Lung microvascular endothelial cell (primary cell): ENCODE measurements around the gene GATA3. TPM values are rescaled to one million over a fixed set of nuclear protein-coding genes. Genes with fewer than 3 reads are reported as not detected.
A peak's percentile ranks its signal among the peaks of the same experiment; 100 is the strongest.

ENCODE experiments used
- DNase-seq, 2 donors: peaks; one replicate each; pipeline versions ENCODE4 v3.0.0 to v3.0.0-alpha.2; 2010; ENCODE audit warnings: low read depth in 2 of 2
- total RNA-seq: library from RNA; depleted of rRNA; stranded (reverse); fragments of >200 nt; gene quantifications from 2 replicates; pipeline ENCODE4 v1.2.1, GENCODE V29; 2014

Gene GATA3
- total RNA-seq, 1 donor from 2014 or later: under 0.01 TPM

DNA sequence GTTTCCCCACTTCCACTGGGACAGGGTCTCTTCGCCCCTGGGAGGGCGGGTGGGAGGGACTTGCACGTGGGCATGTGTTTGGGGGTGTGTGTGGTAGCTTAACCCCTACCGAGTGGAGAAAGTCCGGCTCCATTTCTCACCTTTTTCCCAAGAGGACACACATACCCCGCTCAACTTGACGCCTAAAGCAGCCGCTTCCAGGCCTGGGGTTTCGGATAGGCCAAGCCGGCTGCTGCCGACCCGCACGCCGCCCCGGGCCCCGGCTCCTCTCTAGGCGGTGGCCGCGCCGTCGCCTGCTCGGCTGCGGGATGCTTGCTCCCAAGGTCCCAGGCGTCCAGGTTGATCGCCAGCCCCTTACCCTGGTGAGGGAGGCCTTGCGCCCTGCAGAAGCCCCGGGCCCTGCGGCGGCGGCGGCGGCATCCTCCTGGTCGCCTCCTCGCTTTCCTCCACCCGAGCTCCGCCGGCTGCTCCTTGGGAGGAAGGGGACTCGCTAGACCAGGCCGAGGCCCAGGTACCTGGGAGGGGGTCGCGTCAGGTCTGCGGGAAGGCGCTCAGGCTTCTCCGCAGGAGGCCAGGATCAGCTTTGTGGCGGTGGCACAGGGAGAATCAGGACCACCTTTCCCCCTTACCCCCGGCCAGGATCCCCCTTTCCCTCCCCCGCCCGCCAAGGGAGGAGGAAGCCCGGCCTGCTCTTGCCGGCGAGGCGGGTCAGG is 3.2 kb upstream of the GATA3 start:
- no peak for DNase-seq

DNA sequence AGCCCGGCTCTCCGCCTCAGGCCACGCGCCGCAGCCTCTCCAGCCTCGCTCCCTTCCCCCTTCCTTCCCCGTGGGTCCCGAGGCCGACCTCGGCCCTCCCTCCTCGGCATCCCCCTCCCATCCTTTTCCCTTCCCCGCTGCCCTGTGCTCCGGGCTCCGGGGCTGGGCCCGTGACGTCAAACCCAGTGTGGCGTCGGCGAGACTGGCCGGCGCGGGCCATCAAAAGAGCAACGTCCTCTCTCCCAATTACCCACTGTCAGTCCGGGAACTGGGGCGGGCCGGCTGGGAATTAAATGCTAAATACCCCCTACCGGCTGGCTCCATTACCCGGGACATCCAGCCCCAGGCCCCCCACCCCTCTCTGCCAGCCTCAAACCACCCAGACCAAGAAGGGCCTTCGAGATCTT is 2.6 kb upstream of the GATA3 start:
- DNase-seq: peak in 1 of 2 donors; percentile 35

DNA sequence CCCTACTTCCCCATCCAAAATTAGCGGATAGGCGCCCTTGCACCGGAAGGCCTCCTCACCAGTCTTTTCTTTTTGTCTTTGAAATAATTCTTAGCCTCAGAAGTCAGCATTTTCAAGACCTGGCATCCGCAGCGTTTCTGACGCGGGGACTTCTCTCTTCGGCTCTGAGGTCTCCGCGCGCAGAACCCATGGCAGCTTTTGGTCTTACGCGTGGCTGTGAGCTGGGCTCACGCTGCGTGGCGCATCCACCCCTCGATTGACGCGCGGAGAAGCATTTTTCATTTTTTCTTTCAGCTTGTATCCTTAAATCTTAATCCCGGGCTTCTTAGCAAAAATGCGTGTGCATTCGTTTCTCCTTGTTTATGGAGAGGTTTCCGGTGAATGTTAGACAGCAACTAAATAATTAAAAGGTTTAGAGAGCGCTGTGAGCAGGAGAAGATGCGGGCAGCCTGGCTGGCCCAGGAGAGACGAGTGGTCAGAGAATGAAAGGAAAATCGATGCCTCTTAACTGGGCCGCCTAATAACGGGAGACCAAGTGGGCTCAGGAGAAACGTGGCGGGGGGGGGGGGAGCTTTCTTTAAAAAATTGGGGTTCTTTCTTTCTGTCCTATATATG is 2.0 kb upstream of the GATA3 start:
- no peak for DNase-seq

DNA sequence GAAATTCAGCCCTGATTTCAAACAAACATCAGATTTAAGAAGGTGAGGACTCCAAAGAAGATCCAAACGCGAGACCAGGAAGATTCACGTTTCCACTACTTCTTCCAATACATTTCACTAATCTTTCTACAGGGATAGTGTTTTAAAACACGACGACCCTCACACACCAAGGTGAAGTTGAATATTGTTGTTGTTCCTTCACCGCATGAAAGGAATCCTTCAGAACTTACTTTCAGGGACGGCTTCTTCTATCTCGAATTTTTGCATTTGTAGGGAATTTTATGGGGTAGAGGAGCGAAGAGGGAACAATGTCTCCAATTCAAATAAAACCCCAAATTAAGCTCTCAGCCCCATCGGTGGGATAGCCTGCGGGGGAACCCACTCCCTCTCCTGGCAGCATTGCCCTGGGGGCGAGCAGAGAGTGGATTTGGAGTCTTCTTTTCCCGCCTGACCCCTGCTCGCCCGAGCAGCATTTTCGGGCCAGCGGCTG is 1.5 kb upstream of the GATA3 start:
- DNase-seq: no peak

DNA sequence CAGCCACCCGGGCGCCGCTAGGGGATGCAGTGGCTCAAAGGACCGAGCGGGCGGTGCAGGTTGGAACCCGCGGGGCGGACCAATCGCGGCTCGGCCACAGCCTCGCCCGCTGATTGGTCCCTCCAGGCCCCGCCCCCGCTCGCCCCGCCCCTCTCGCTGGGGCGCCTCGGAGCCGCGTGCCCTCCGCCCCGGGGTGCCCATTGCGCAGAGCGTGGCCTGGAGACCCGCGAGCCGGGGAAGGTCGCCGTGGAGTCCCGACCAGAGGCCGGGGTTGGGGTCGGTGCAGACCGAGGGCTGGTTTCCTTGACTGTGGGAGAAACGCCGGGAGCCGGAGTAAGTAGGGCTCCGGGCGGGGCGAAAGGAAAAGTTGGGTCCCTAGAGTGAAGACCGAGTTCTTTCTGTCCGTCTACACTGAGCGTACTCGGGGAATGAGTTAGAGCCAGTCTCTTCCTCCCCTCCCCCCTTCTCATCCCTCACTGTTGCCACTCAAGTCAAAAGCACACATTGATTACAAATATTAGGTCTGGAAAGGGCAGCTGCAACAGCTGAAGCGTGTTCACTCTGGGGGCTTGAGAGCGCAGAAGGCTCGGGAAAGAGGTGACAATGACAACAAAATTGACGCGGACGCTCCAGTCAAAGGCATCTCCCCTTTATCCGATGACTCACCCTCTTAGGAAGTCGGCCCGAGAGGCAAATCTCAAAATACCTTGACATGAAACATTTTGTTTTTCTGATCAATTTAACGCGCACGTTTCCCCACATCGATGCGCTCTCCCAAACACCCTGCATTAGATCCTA is 843 bp upstream of the GATA3 start:
- DNase-seq: peak; percentile 85 to 91

DNA sequence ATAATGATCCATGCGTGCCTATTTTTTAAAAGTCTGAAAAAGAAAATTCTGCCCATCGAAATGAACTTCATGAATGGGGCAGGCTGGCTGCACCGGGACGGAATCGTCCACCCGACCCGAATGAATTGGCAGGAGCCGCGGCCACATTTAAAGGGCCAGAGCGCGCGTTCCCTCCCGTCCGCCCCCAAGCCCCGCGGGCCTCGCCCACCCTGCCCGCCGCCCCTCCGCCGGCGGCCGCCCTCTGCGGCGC is 319 bp upstream of the GATA3 start:
- DNase-seq: peak in 1 of 2 donors; percentile 49

DNA sequence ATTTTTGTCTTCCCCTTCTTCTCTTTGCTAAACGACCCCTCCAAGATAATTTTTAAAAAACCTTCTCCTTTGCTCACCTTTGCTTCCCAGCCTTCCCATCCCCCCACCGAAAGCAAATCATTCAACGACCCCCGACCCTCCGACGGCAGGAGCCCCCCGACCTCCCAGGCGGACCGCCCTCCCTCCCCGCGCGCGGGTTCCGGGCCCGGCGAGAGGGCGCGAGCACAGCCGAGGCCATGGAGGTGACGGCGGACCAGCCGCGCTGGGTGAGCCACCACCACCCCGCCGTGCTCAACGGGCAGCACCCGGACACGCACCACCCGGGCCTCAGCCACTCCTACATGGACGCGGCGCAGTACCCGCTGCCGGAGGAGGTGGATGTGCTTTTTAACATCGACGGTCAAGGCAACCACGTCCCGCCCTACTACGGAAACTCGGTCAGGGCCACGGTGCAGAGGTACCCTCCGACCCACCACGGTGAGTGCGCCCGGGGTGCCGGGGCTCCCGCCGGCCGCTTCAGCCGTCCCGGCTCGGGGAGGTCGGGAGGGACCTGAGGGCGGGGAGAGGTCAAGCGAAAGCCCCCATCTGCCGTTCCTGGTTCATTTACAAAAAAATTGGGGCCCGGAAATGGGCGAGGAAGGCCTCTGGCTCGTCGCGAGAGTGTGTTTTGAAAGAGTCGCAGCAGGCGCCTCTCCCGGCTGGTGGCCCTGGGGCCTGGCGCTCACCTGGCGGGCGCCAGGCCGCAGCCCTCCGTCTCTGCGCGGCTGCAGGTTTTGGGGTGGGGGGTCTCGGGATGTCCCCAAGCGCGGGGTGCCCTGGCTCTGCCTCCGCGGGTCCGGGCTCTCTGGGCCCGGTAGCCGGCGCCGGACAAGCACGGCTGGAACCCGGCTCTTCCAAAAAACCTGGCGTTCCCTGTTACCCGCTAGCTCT is 1.2 kb downstream of the GATA3 start:
- DNase-seq: no peak

DNA sequence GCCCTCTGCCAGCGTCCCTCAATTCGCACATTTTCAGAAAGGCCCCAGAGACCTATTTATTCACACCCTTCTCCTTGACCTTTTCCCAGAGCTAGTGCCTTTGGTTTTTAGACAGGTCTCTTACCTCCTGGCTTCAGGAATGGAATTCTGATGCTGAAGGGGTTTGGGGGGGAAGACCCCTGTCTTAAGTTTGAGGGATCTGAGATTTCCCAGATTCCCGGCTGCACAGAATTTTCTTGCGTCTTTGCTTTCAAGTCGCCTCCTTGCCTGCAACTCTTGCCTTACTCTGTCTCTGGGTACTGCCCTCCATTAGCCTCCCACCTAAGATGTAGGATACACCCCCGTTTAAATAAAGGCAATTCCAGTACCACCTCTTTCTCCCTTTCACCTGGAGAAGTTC is 1.9 kb downstream of the GATA3 start:
- DNase-seq: no peak

DNA sequence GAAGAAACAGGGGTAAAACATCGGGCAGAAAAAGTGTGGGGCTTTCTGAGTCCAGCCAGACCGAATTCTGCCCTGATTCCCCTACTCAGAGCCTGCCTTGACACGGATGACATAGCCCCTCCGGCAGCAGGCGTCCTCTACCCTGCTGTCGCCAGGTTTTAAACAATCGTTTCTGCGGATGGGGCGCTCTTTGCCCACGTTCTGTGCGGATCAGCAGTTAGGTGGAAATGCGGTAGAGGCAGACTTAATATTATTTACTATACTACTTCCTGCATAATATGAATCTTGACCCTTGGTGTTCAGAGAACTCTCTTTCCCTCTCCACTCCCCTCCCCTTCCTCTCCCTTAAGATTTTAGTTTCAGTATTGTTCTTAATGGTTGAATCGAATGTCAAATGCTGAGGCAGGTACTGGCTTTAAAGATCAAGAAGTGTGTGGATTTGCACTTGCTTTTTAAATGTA is 2.4 kb downstream of the GATA3 start:
- no peak for DNase-seq

DNA sequence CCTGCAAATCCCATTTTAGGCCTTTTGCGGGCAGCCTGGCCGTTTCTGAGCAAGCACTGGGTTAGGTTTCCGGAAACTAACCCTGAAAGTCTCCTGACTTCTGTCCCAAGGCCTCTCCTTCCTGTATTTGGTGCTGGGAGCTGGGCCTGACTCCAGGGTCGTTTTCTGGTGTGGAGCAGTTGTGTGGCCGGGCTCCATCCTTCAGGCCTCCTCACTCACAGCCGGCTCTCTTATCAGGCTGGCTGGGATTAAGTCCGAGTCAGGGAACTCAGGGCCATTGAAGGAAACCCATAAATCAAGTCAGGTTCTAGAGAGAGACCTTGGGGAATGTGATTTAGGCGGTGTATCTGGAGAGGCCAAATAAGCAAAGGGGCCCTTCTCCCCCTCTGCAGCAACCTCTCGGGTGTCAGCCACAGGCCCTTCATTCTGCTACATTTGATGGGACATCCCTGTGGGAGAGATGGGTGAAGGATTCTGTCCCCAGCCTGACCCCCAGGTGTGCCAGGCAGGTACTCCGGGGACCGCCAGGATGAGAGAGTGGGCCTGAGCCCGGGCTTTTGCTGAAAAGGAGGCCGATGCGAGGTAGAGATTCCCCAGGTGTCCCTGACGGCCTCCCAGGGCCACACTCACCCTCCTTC is 3.3 kb downstream of the GATA3 start:
- DNase-seq: no peak

DNA sequence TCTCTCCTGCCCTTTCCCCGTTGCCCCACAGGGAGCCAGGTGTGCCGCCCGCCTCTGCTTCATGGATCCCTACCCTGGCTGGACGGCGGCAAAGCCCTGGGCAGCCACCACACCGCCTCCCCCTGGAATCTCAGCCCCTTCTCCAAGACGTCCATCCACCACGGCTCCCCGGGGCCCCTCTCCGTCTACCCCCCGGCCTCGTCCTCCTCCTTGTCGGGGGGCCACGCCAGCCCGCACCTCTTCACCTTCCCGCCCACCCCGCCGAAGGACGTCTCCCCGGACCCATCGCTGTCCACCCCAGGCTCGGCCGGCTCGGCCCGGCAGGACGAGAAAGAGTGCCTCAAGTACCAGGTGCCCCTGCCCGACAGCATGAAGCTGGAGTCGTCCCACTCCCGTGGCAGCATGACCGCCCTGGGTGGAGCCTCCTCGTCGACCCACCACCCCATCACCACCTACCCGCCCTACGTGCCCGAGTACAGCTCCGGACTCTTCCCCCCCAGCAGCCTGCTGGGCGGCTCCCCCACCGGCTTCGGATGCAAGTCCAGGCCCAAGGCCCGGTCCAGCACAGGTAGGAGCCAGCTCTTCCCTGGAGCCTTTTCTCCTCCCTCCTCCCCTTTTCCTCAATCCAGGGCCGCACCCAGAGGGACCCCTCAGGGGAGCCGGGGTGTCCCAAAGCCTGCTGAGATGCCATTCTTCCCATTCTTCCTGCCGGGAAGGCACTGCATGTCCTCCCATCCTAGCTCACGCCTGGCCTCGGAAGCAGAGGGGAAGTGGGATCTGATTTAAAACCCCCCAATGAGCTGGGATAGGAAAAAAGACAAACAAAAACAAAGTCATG is 4.0 kb downstream of the GATA3 start:
- no peak for DNase-seq

DNA sequence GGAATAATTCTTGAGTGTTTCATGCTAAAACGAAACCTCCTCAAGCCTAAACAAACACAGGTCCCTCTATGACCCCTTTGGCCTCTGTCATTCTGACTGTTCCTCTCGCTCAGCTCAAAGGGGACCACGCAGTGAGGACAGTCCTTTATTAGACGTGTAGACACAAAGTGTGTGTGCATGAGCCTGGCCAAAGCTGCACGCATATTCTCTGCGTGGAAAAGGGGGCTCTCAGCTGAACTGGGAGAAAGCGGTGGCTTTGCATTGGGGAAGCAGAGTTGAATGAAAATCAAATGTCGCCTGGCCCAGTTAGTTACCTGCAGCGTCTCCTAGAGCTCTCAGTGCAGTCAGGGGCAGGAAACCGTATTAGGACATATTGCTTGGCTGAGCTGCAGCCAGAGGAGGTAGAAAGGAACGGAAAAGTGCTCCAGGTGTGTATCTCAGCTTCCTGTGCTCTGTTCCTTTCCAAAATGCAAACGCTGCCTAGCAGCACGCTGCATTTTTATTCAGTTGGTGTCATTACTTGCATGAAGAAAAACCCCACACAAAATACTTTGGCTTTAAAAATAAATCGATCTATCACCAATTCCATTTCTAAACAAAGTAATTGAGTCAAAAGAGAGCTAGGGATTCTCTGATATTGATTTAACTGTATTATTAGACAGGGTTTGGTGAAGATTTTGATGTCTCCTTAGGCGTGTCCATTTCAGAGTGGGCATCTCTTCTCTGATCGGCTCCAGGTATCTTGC is 4.9 kb downstream of the GATA3 start:
- DNase-seq: no peak

DNA sequence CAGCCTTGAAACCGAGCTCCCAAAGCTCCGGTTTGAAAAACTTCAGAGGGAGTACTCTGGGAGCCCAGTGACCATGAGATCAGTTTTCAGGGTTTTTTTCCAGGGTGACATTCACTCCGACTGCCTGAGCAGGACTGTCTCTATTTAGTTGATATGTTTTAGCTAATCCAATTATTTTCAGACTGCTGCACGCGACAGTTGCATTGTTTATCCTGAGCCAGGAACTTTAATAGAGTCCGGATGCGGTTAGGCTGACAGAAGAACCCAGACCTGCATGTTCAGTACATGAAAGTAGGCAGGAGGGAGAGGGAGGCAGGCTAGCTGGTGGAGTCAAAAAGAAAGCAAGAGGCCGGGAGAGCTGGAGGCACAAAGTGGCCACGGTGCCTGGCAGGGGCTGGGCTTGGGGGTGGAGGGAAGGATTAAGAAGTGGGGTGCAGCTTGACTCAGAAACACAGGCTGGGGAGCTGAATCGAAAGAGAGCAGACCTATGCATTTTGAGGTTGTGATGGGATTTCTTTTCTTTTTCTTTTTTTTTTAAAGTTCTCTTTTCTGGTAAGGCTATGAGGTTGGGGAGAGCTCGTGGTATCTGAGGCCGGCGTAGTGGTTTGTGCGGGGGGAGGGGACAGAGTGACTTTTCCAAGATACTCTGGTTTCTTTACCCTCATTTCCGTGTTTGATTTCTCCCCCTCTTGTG is 5.7 kb downstream of the GATA3 start:
- DNase-seq: peak in 1 of 2 donors; percentile 34

DNA sequence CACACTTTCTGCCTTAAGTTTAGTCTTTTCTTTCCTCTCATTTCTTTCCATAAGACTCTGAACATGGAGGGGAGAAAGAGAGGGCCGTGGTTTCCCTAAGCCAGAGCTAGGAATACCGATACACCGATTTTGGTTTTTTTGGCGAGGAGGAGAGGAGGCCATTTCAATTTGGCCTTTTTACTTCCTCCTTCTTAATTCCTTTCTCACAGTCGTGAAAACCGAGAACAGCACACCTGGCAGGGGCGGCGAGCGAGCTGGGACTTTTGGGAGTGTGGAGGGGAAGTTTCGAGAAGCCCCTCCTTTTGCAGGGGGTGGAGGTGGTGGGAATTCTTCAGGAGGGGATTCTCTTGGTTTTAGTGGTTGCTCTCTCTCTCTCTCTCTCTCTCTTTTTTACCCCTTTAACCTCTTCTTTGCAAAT is 6.2 kb downstream of the GATA3 start:
- no peak for DNase-seq

DNA sequence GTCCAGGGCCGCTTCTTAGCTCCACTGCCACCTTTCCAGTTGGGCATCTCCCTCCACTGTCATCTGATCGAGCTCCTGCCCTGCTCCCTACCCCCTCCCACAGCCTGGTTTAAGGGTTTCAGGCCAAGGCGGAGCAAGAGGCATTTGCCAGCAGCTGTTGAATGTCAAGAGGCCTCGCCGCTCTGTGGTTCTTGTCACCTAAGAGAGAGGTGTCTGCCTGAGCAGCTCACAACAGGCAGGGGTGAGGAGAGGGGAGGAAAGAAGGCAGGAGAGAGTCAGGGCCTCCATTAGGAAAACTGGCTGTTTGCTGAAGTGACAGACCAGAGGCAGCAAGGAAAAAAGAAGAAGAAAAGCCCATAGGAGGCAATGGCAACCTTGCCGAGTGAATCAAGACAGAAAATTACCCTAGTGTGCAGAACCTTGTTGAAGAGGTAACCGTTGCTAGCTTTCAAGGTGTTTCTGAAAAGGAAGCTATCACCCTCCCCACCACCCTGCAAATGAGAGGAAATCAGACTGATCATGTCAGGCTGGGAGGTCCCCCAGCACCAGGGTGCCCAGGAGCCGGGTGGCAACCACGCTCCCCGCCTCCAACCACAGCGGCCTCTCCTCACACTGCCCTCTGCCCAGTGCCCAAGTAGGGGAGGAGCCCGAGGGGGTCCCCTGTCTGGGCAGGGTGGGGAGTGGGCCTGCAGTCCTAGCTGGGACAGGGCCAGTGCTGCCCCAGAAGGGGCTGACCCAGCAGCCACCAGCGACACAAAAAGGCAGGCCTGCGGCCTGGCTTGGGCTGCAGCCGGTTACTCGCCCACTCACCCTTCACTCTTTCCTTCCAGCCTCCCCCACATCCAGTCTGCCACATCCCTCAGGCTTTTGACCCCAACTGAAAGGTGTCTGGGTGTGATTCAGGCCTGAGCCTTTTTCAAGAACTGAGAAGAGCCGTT is 7.1 kb downstream of the GATA3 start:
- DNase-seq: no peak

DNA sequence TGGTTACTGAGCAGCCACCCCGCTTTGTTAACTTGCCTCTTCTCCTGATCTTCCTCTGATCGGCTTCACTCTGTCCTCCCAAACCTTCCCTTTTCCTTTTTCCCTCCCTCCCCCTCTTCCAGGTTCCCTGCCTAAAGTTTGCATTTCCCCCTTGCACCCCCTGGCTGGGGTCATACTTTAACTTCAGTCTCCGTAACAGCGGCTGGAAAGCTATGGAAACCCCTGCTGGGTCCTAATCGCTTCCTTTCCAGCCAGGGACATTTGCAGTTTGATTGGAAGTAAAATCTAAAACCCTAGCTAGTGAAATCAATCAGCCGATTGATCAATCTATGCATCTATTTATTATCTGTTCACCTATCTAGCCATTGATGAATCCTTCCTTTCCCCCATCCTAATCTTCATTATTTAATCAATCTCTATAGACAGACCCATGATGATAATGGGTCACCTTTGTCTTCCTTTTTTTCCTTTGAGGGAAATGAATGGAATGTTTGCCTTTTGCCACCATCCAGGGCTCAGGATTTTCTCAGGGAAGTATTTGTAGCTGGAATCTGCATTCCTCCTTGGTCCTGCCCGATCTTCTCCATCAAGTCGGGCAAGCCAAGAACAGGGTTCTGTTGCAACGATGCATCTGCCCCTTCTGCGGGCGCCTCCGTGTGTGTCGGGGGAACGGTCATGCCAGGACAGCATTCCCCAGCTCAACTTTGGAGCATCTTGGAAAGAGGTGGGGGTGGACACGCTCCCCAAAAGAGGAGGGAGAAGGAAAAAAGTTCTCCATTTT is 8.8 kb downstream of the GATA3 start:
- DNase-seq: no peak

DNA sequence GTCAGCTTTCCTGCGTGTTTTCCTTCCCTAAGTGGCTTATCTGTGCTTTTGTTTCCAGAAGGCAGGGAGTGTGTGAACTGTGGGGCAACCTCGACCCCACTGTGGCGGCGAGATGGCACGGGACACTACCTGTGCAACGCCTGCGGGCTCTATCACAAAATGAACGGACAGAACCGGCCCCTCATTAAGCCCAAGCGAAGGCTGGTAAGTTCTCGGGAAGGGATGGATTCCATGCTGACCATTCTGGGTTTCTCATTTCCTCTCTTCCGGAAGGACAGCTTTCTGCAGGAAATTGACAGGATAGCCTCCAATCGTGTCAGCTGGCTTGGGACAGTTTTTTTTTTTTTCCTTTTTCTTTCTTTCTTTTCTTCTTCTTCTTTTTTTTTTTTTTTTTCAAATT is 9.4 kb downstream of the GATA3 start:
- DNase-seq: peak in 1 of 2 donors; percentile 41
